Mononuclear cell (primary cell): ENCODE data around the gene MCM9. TPM values are rescaled to one million over a fixed set of nuclear protein-coding genes. Genes with fewer than 3 reads are reported as not detected.

Experiments used
- H3K27me3 ChIP-seq: 2 replicates; pipeline ENCODE4 v1.6.0; 2011; ENCODE audit warnings: low read length, control low read depth; ENCODE audit not compliant: insufficient read depth
- H3K4me1 ChIP-seq: 2 replicates; pipeline ENCODE4 v1.5.1; 2011; ENCODE audit warnings: mild to moderate bottlenecking, low read length, control low read depth; ENCODE audit not compliant: insufficient read depth
- H3K4me3 ChIP-seq: 2 replicates; pipeline ENCODE4 v1.5.1; 2011; ENCODE audit warnings: mild to moderate bottlenecking, low read length, moderate library complexity
- H3K9me3 ChIP-seq: 2 replicates; pipeline ENCODE4 v1.5.1; 2011; ENCODE audit warnings: low read depth, mild to moderate bottlenecking, control low read depth, low read length
- total RNA-seq: library from RNA; depleted of rRNA; stranded (reverse); fragments of >200 nt; gene quantifications from one replicate; pipeline ENCODE4 v1.2.3, GENCODE V29; 2012

MCM9 gene
- total RNA-seq, 1 donor = 42.0 TPM

- Histone ChIP-seq H3K9me3 (no peaks in the 10 kb centered on the region), H3K4me3 (no peak overlapping the region), H3K27me3 (no peaks in the 10 kb centered on the region), H3K4me1 (no peaks in the 10 kb centered on the region)
These were observed 17.7 kb upstream of the MCM9 start for GRCh38 chr6:118952683-118953082.

- no peak overlapping the region for H3K4me3 ChIP-seq
- peaks cover 22% of the 10 kb centered on the region for H3K9me3 ChIP-seq
- H3K27me3 ChIP-seq = no peaks in the 10 kb centered on the region
- no peaks in the 10 kb centered on the region for H3K4me1 ChIP-seq
These were observed 10.3 kb upstream of the MCM9 start for GRCh38 chr6:118945217-118945616.

GRCh38 chr6:118940770-118941169 is 5.8 kb upstream of the MCM9 start:
- Histone ChIP-seq H3K9me3 (peaks cover 19% of the 10 kb centered on the region), H3K27me3 (no peaks in the 10 kb centered on the region), H3K4me1 (no peaks in the 10 kb centered on the region), H3K4me3 (no peak overlapping the region)

- Histone ChIP-seq H3K9me3 (peaks cover 8% of the 10 kb centered on the region), H3K4me3 (no peak overlapping the region), H3K4me1 (no peaks in the 10 kb centered on the region)
These were observed 4.7 kb upstream of the MCM9 start for GRCh38 chr6:118939683-118940082.

GRCh38 chr6:118935978-118936703 is 1.2 kb upstream of the MCM9 start:
- Histone ChIP-seq H3K9me3 (no peaks in the 10 kb centered on the region), H3K4me1 (peaks cover 7% of the 10 kb centered on the region), H3K4me3 (no peak overlapping the region), H3K27me3 (no peaks in the 10 kb centered on the region)

More at GRCh38 chr6:118939683-118940082, 4.7 kb upstream of the MCM9 start:
- H3K27me3 ChIP-seq = no peaks in the 10 kb centered on the region

GRCh38 chr6:118935331-118935668 is 341 bp upstream of the MCM9 start:
- H3K9me3 ChIP-seq = no peaks in the 10 kb centered on the region
- peak overlapping the region; percentile 92 for H3K4me3 ChIP-seq
- H3K4me1 ChIP-seq = peaks cover 7% of the 10 kb centered on the region
- H3K27me3 ChIP-seq = no peaks in the 10 kb centered on the region

GRCh38 chr6:118933855-118934460 is 1.0 kb downstream of the MCM9 start:
- Histone ChIP-seq H3K4me3 (peak overlapping the region; percentile 92), H3K9me3 (no peaks in the 10 kb centered on the region), H3K4me1 (peaks cover 7% of the 10 kb centered on the region), H3K27me3 (no peaks in the 10 kb centered on the region)

GRCh38 chr6:118932421-118932820 is 2.5 kb downstream of the MCM9 start:
- no peaks in the 10 kb centered on the region for H3K9me3 ChIP-seq
- peaks cover 7% of the 10 kb centered on the region for H3K4me1 ChIP-seq
- no peak overlapping the region for H3K4me3 ChIP-seq
- H3K27me3 ChIP-seq = no peaks in the 10 kb centered on the region

GRCh38 chr6:118931436-118931835 is 3.5 kb downstream of the MCM9 start:
- no peaks in the 10 kb centered on the region for H3K27me3 ChIP-seq
- H3K4me3 ChIP-seq = no peak overlapping the region
- H3K4me1 ChIP-seq = peaks cover 7% of the 10 kb centered on the region
- no peaks in the 10 kb centered on the region for H3K9me3 ChIP-seq

GRCh38 chr6:118930680-118931079 is 4.3 kb downstream of the MCM9 start:
- no peaks in the 10 kb centered on the region for H3K27me3 ChIP-seq
- no peaks in the 10 kb centered on the region for H3K9me3 ChIP-seq
- peaks cover 7% of the 10 kb centered on the region for H3K4me1 ChIP-seq
- H3K4me3 ChIP-seq = no peak overlapping the region

GRCh38 chr6:118923035-118923434 is 11.9 kb downstream of the MCM9 start:
- no peaks in the 10 kb centered on the region for H3K9me3 ChIP-seq
- no peaks in the 10 kb centered on the region for H3K27me3 ChIP-seq
- no peaks in the 10 kb centered on the region for H3K4me1 ChIP-seq
- no peak overlapping the region for H3K4me3 ChIP-seq

- no peaks in the 10 kb centered on the region for H3K4me1 ChIP-seq
These were observed 13.9 kb downstream of the MCM9 start for GRCh38 chr6:118921084-118921483.

GRCh38 chr6:118918329-118918725 is 16.6 kb downstream of the MCM9 start:
- Histone ChIP-seq H3K4me3 (no peak overlapping the region), H3K9me3 (no peaks in the 10 kb centered on the region), H3K27me3 (no peaks in the 10 kb centered on the region), H3K4me1 (no peaks in the 10 kb centered on the region)

More at GRCh38 chr6:118921084-118921483, 13.9 kb downstream of the MCM9 start:
- Histone ChIP-seq H3K9me3 (no peaks in the 10 kb centered on the region), H3K4me3 (no peak overlapping the region), H3K27me3 (no peaks in the 10 kb centered on the region)

- no peaks in the 10 kb centered on the region for H3K4me1 ChIP-seq
- no peaks in the 10 kb centered on the region for H3K27me3 ChIP-seq
- no peak overlapping the region for H3K4me3 ChIP-seq
- H3K9me3 ChIP-seq = no peaks in the 10 kb centered on the region
These were observed 17.2 kb downstream of the MCM9 start for GRCh38 chr6:118917546-118918328.

GRCh38 chr6:118914598-118914997 is 20.4 kb downstream of the MCM9 start:
- H3K4me1 ChIP-seq = no peaks in the 10 kb centered on the region
- no peaks in the 10 kb centered on the region for H3K27me3 ChIP-seq
- H3K4me3 ChIP-seq = no peak overlapping the region
- no peaks in the 10 kb centered on the region for H3K9me3 ChIP-seq
